ENCODE measurements around the gene MGAT4A. TPM values are rescaled to one million over a fixed set of nuclear protein-coding genes. Genes with fewer than 3 reads are reported as not detected.

MGAT4A gene
- total and polyA plus RNA-seq, 2 of the 13 experiments (the other 11 are each of a cell fraction or from before 2014, with no cell fraction given): 47.2 to 90.9 TPM

GRCh38 chr2:98708396-98709186 lies 22.3 kb downstream of the MGAT4A start:
- Histone ChIP-seq H3K27ac (ENCODE audit: extremely low read length, insufficient read depth, low read length) (no peak overlapping the region), H3K4me1 (ENCODE audit: insufficient read depth, low read length) (peaks cover 33% of the 10 kb centered on the region), H3K36me3 (replicated peaks in 1 of 2; ENCODE audit: control insufficient read depth in 1 of 2, insufficient read depth in 2 of 2, low read length in 2 of 2) (peaks cover 1 to 7% of the 10 kb centered on the region in 2 experiments; a peak in 3 of 5 replicates), H3K4me3 (replicated peaks in 1 of 3; ENCODE audit: insufficient read depth in 1 of 3, low read depth in 2 of 3, low read length in 3 of 3) (no peak overlapping the region), H3K27me3 (ENCODE audit: control insufficient read depth in 1 of 2, insufficient read depth in 2 of 2, low read length in 2 of 2) (no peaks in the 10 kb centered on the region), H3K9ac (ENCODE audit: insufficient read depth, low read depth, low read length) (no peak overlapping the region), H2AFZ (ENCODE audit: low read length) (no peak overlapping the region), H4K20me1 (ENCODE audit: insufficient read depth, low read length) (peaks cover 10% of the 10 kb centered on the region; the same call in 1 of the 2 replicates), H3K9me3 (ENCODE audit: low read length) (no peaks in the 10 kb centered on the region), H3K4me2 (ENCODE audit: low read depth, low read length) (no peak overlapping the region), H3K79me2 (ENCODE audit: insufficient read depth, low read length) (peaks cover 84% of the 10 kb centered on the region)
- BruUV-seq (replicated peaks): no TSS peak
- FAIRE-seq (no peak), DNase-seq (ENCODE audit: low spot score) (no peak), ATAC-seq (no peak)
- CTCF ChIA-PET (ENCODE audit: low intra/inter-chr PET ratio, low total read pairs): no interaction called here
- in situ Hi-C loops (cut with HindIII; ENCODE audit: extremely low pct_ligation_motif_present, low pct_unique_long_range_greater_than_20kb) (no loop called here), intact Hi-C loops (cut with micrococcal nuclease; ENCODE audit: unreplicated experiment) (loop anchor here (10.0 kb wide), 1 partner anchor 64 kb away; no protein-coding TSS in a partner anchor)
- POLR2A ChIA-PET: interaction anchor here (4.6 kb wide), 1 partner anchor 22 kb away, joined by 13 read pairs; the partner anchor contains the start of gene MGAT4A
- TF ChIP-seq SMAD1 (CRISPR knock-in tag; IDR thresholded peaks at IDR 0.05; ENCODE audit: borderline replicate concordance, low read depth) (no peak), ZFP37 (CRISPR knock-in tag; IDR thresholded peaks at IDR 0.05; ENCODE audit: borderline replicate concordance) (no peak), EP300 (IDR thresholded peaks at IDR 0.05; ENCODE audit: low read depth in 2 of 2, low read length in 2 of 2) (no peak), EP300 (CRISPR knock-in tag; IDR thresholded peaks at IDR 0.05; ENCODE audit: borderline replicate concordance) (no peak), PREB (CRISPR knock-in tag; IDR thresholded peaks at IDR 0.05) (no peak), ZZZ3 (CRISPR knock-in tag; IDR thresholded peaks at IDR 0.05; ENCODE audit: borderline replicate concordance) (no peak), ZNF317 (CRISPR knock-in tag; IDR thresholded peaks at IDR 0.05) (no peak), TFDP1 (CRISPR knock-in tag; IDR thresholded peaks at IDR 0.05; ENCODE audit: borderline replicate concordance) (no peak), XRCC5 (optimal IDR thresholded peaks at IDR 0.05; ENCODE audit: low read length) (no peak), HDAC6 (IDR thresholded peaks at IDR 0.05; ENCODE audit: low read depth, low read length) (no peak), KDM4B (CRISPR knock-in tag; IDR thresholded peaks at IDR 0.05) (no peak), PHF21A (CRISPR knock-in tag; IDR thresholded peaks at IDR 0.05) (no peak), ZNF576 (CRISPR knock-in tag; IDR thresholded peaks at IDR 0.05) (no peak)
- WGBS (ENCODE audit: low lambda C conversion rate): 95% methylated on average over 6 of the region's 6 CpGs
